GM21381 (cell line): ENCODE measurements around the gene DDX31.

Experiments
- ATAC-seq: cut with Tn5 transposase; IDR thresholded peaks from one replicate; pipeline ENCODE4 v1.9.1; 2021; ENCODE audit warnings: mild to moderate bottlenecking, moderate library complexity; ENCODE audit not compliant: unreplicated experiment

Gene DDX31

GRCh38 chr9:132674485-132674884, 4.7 kb upstream of the DDX31 start:
- no peak for ATAC-seq

- no peak for ATAC-seq
These were observed 3.6 kb upstream of the DDX31 start for GRCh38 chr9:132673355-132673754.

- ATAC-seq, result no peak
These were observed 2.6 kb upstream of the DDX31 start for GRCh38 chr9:132672413-132672690.

GRCh38 chr9:132671620-132672412, 2.0 kb upstream of the DDX31 start:
- no peak for ATAC-seq

- ATAC-seq, result peak; percentile 26
These were observed 941 bp upstream of the DDX31 start, which contains the start of gene GTF3C4 for GRCh38 chr9:132670457-132671391. TSS of gene GTF3C4 (plus strand) at chr9:132670464. CDS start at chr9:132670599, 135 bp downstream.

GRCh38 chr9:132669319-132669697, 475 bp downstream of the DDX31 start:
- peak; percentile 2 for ATAC-seq

- no peak for ATAC-seq
These were observed 5.9 kb downstream of the DDX31 start for GRCh38 chr9:132663851-132664250.

GRCh38 chr9:132663117-132663516, 6.7 kb downstream of the DDX31 start:
- ATAC-seq, result no peak

- ATAC-seq, result no peak
These were observed 7.4 kb downstream of the DDX31 start for GRCh38 chr9:132662152-132662945.

- no peak for ATAC-seq
These were observed 13.5 kb downstream of the DDX31 start for GRCh38 chr9:132656299-132656698.

GRCh38 chr9:132651259-132651658, 18.5 kb downstream of the DDX31 start:
- ATAC-seq, result no peak

- ATAC-seq, result no peak
These were observed 21.1 kb downstream of the DDX31 start for GRCh38 chr9:132648685-132649084.

GRCh38 chr9:132648283-132648682, 21.5 kb downstream of the DDX31 start:
- ATAC-seq, result no peak

- ATAC-seq, result no peak
These were observed 22.0 kb downstream of the DDX31 start for GRCh38 chr9:132647806-132648205.

- ATAC-seq, result no peak
These were observed 22.4 kb downstream of the DDX31 start for GRCh38 chr9:132647355-132647754.

GRCh38 chr9:132646726-132647125, 23.1 kb downstream of the DDX31 start:
- no peak for ATAC-seq

GRCh38 chr9:132645711-132646110, 24.1 kb downstream of the DDX31 start:
- no peak for ATAC-seq

GRCh38 chr9:132645306-132645705, 24.5 kb downstream of the DDX31 start:
- no peak for ATAC-seq

GRCh38 chr9:132644251-132644650, 25.5 kb downstream of the DDX31 start:
- ATAC-seq, result peak; percentile 62

- no peak for ATAC-seq
These were observed 28.6 kb downstream of the DDX31 start for GRCh38 chr9:132641216-132641615.

- no peak for ATAC-seq
These were observed 30.5 kb downstream of the DDX31 start for GRCh38 chr9:132639322-132639721.
